SK-N-SH (cell line): Measurements from ENCODE around the gene SACM1L.

Source experiments
- CTCF ChIP-seq: fragments of 200-600 bp; sonication (generic); IDR thresholded peaks from 2 replicates; pipeline ENCODE4 v1.6.1; 2017; ENCODE audit warnings: antibody characterized with exemption, mild to moderate bottlenecking, moderate library complexity
- EP300 ChIP-seq, 2 experiments: IDR thresholded peaks; 2 replicates each; pipeline versions ENCODE4 v1.4.0 to v1.6.1; 2012; ENCODE audit warnings: borderline replicate concordance in 1 of 2, low read depth in 1 of 2, low read length in 1 of 2
- EZH2phosphoT487 ChIP-seq: fragments of 200-600 bp; sonication (generic); IDR thresholded peaks from 2 replicates; pipeline ENCODE4 v1.6.1; 2017; ENCODE audit warnings: low read depth, mixed run types, mild to moderate bottlenecking, antibody characterized with exemption, moderate library complexity, borderline replicate concordance
- FOXJ3 ChIP-seq: sonication (generic); formaldehyde crosslinking; IDR thresholded peaks from 2 replicates; pipeline ENCODE4 v1.5.1; 2020; ENCODE audit warnings: mild to moderate bottlenecking, missing genetic modification reagents
- GABPA ChIP-seq: IDR thresholded peaks from 2 replicates; pipeline ENCODE4 v1.4.0; 2012; ENCODE audit warnings: low read depth, mild to moderate bottlenecking
- GATA2 ChIP-seq: sonication (generic); formaldehyde crosslinking; IDR thresholded peaks from 2 replicates; pipeline ENCODE4 v1.5.0; 2020; ENCODE audit warnings: mild to moderate bottlenecking, missing genetic modification reagents
- JUND ChIP-seq: IDR thresholded peaks from 2 replicates; pipeline ENCODE4 v1.4.0; 2012
- RFX5 ChIP-seq: IDR thresholded peaks from 2 replicates; pipeline ENCODE4 v1.6.1; 2012; ENCODE audit warnings: mild to moderate bottlenecking, improper control_type of control experiment, low read length
- SIN3A ChIP-seq: IDR thresholded peaks from 2 replicates; pipeline ENCODE4 v1.6.1; 2012; ENCODE audit warnings: low read depth, mild to moderate bottlenecking, low read length, moderate library complexity, borderline replicate concordance
- USF2 ChIP-seq: fragments of 150-350 bp; IDR thresholded peaks from 2 replicates; pipeline ENCODE4 v1.6.1; 2017; ENCODE audit warnings: antibody characterized with exemption, low read length, low read depth, borderline replicate concordance

- TF ChIP-seq RFX5 (no peak), USF2 (no peak), SIN3A (no peak), FOXJ3 (CRISPR knock-in tag) (no peak), GABPA (no peak), CTCF (no peak), EZH2phosphoT487 (no peak), EP300 (IDR thresholded peaks at IDR 0.05; ENCODE audit: borderline replicate concordance in 1 of 2, low read depth in 1 of 2, low read length in 1 of 2) (no peak), JUND (no peak), GATA2 (CRISPR knock-in tag) (no peak)
These were observed 15.9 kb upstream of the SACM1L start for GRCh38 chr3:45673273-45673672.
